Osteoblast (primary cell): ENCODE data around the gene COA3. TPM values are rescaled to one million over a fixed set of nuclear protein-coding genes. Genes with fewer than 3 reads are reported as not detected.

Source experiments
- small RNA-seq: library from RNA; depleted of rRNA; stranded (forward); fragments of <200 nt; gene quantifications from one replicate; pipeline ENCODE3, GENCODE V24; 2012
- total RNA-seq: library from RNA; depleted of rRNA; stranded (reverse); fragments of >200 nt; gene quantifications from 2 replicates; pipeline ENCODE4 v1.2.3, GENCODE V29; 2012

COA3 gene
- total RNA-seq, 1 donor, result 44.2 TPM

Small RNA genes within 50 kb of the gene (small RNA-seq; reads per million reads assigned to genes)
- gene HMGN2P15 (not detected), gene MIR6781 (not detected)

Other genes with a start within 250 kb of the COA3 start
- gene HSD17B1, start 245.8 kb downstream of the COA3 start, total RNA-seq, result 1.1 and 1.5 TPM in 2 replicates
- gene COASY, start 236.6 kb downstream of the COA3 start, total RNA-seq, result 13.0 and 13.4 TPM in 2 replicates
- gene MLX, start 231.6 kb downstream of the COA3 start, total RNA-seq, result 43.4 and 44.8 TPM in 2 replicates
- gene PSMC3IP, start 221.0 kb downstream of the COA3 start, total RNA-seq, result 1.8 TPM in 2 replicates
- 81.0 and 90.1 TPM in 2 replicates for gene RETREG3, start 189.3 kb downstream of the COA3 start, total RNA-seq
- gene TUBG1, start 189.0 kb downstream of the COA3 start, total RNA-seq, result 19.2 and 20.3 TPM in 2 replicates
- gene TUBG2, start 139.4 kb downstream of the COA3 start, total RNA-seq, result 13.8 TPM in 2 replicates
- gene PLEKHH3, start 121.7 kb downstream of the COA3 start, total RNA-seq, result 14.7 and 19.9 TPM in 2 replicates
- gene CCR10, start 116.9 kb downstream of the COA3 start, total RNA-seq, result 0.59 and 2.2 TPM in 2 replicates
- 18.6 and 19.2 TPM in 2 replicates for gene CNTNAP1, start 116.2 kb downstream of the COA3 start, total RNA-seq
- 30.8 and 31.8 TPM in 2 replicates for gene EZH1, start 53.7 kb downstream of the COA3 start, total RNA-seq
- gene RAMP2, start 37.5 kb downstream of the COA3 start, total RNA-seq, result not detected in 2 replicates
- gene VPS25, start 25.3 kb downstream of the COA3 start, total RNA-seq, result 46.7 and 55.7 TPM in 2 replicates
- gene WNK4, start 18.1 kb downstream of the COA3 start, total RNA-seq, result under 0.01 TPM in 1 of 2 replicates, not detected in the other
- gene CNTD1, start 157 bp upstream of the COA3 start, total RNA-seq, result 0.88 TPM in 1 of 2 replicates, not detected in the other
- 94.8 and 104 TPM in 2 replicates for gene BECN1, start 25.6 kb upstream of the COA3 start, total RNA-seq
- gene PSME3, start 34.7 kb upstream of the COA3 start, total RNA-seq, result 79.9 and 81.1 TPM in 2 replicates
- gene AOC2, start 45.9 kb upstream of the COA3 start, total RNA-seq, result 0.72 and 0.88 TPM in 2 replicates
- gene AOC3, start 52.5 kb upstream of the COA3 start, total RNA-seq, result under 0.01 TPM in 1 of 2 replicates, not detected in the other
- gene G6PC1, start 102.1 kb upstream of the COA3 start, total RNA-seq, result not detected in 2 replicates
- gene AARSD1, start 165.8 kb upstream of the COA3 start, total RNA-seq, result 14.1 and 16.2 TPM in 2 replicates
- gene PTGES3L, start 181.4 kb upstream of the COA3 start, total RNA-seq, result under 0.01 and 0.29 TPM in 2 replicates
- 8.8 and 10.1 TPM in 2 replicates for gene RUNDC1, start 181.9 kb upstream of the COA3 start, total RNA-seq
- gene RPL27, start 199.7 kb upstream of the COA3 start, total RNA-seq, result 878 and 1,256 TPM in 2 replicates
- 28.6 and 45.2 TPM in 2 replicates for gene IFI35, start 208.1 kb upstream of the COA3 start, total RNA-seq
- gene VAT1, start 223.7 kb upstream of the COA3 start, total RNA-seq, result 441 and 449 TPM in 2 replicates
- 0.29 and 0.36 TPM in 2 replicates for gene RND2, start 226.5 kb upstream of the COA3 start, total RNA-seq